22Rv1 (cell line): ENCODE measurements around the gene OR3A3.

Source experiments
- ZFX ChIP-seq: fragments of 450-650 bp; IDR thresholded peaks from 2 replicates; pipeline ENCODE4 v1.6.1; 2017; ENCODE audit warnings: antibody characterized with exemption, borderline replicate concordance
- TF ChIP-seq, protein P1 (sequence below): fragments of 450-650 bp; IDR thresholded peaks from 2 replicates; pipeline ENCODE4 v1.5.1; 2017; ENCODE audit warnings: mild to moderate bottlenecking

DNA sequence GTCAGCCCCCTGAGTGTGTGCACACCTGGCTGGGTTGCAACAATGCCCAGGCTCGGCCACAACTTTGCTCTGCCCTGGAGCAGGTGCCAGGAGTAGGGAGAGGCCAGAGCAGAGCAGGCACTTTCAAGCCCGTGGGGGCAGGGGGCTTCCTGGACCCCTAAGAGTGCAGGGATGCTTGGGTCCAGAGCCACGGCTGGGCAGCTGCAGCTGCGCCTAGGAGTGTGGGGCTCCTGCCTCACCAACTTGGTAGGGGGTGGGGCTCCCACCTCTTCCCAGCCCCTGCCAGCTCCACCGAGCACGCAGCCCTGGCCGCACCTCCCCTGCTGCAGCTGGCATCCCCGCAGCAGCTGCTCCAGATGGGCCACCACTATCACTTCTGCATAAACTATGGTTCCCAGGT, 32.8 kb upstream of the OR3A3 start:
- TF ChIP-seq, protein P1, sequence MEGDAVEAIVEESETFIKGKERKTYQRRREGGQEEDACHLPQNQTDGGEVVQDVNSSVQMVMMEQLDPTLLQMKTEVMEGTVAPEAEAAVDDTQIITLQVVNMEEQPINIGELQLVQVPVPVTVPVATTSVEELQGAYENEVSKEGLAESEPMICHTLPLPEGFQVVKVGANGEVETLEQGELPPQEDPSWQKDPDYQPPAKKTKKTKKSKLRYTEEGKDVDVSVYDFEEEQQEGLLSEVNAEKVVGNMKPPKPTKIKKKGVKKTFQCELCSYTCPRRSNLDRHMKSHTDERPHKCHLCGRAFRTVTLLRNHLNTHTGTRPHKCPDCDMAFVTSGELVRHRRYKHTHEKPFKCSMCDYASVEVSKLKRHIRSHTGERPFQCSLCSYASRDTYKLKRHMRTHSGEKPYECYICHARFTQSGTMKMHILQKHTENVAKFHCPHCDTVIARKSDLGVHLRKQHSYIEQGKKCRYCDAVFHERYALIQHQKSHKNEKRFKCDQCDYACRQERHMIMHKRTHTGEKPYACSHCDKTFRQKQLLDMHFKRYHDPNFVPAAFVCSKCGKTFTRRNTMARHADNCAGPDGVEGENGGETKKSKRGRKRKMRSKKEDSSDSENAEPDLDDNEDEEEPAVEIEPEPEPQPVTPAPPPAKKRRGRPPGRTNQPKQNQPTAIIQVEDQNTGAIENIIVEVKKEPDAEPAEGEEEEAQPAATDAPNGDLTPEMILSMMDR = no peak
- no peak for TF ChIP-seq ZFX
